ENCODE results near the gene PCDHA1. TPM values are rescaled to one million over a fixed set of nuclear protein-coding genes. Genes with fewer than 3 reads are reported as not detected.

PCDHA1 gene
- total RNA-seq, 1 donor from 2014 or later: under 0.01 TPM

GRCh38 chr5:140925806-140926442 lies 140.0 kb downstream of the PCDHA1 start, which contains the start of gene PCDHAC1:
Gene PCDHAC1 (plus strand): TSS chr5:140926299. CDS start chr5:140926893, 594 bp downstream.

GRCh38 chr5:140966293-140967225 lies 180.6 kb downstream of the PCDHA1 start, which contains the start of gene PCDHAC2:
Gene PCDHAC2 (plus strand): TSS chr5:140966476. CDS start chr5:140966767, 291 bp downstream.

GRCh38 chr5:141050622-141051520 lies 264.9 kb downstream of the PCDHA1 start, which contains the start of gene PCDHB1:
Gene PCDHB1 (plus strand): TSS chr5:141051374. CDS start chr5:141051471, 97 bp downstream.

Other genes starting within 250 kb of the PCDHA1 start
- gene EIF4EBP3, start 238.5 kb upstream of the PCDHA1 start, total RNA-seq: 0.77 and 1.1 TPM in 2 replicates
- gene SRA1, start 228.7 kb upstream of the PCDHA1 start, total RNA-seq: 43.1 and 49.1 TPM in 2 replicates
- 17.2 and 26.0 TPM in 2 replicates for gene APBB3, start 221.5 kb upstream of the PCDHA1 start, total RNA-seq
- 15.0 and 21.6 TPM in 2 replicates for gene SLC35A4, start 221.3 kb upstream of the PCDHA1 start, total RNA-seq
- 0.11 and 0.25 TPM in 2 replicates for gene CD14, start 153.0 kb upstream of the PCDHA1 start, total RNA-seq
- gene TMCO6, start 146.7 kb upstream of the PCDHA1 start, total RNA-seq: 9.8 and 12.1 TPM in 2 replicates
- gene NDUFA2, start 138.5 kb upstream of the PCDHA1 start, total RNA-seq: 22.8 and 31.7 TPM in 2 replicates
- gene IK, start 138.3 kb upstream of the PCDHA1 start, total RNA-seq: 101 and 140 TPM in 2 replicates
- 29.4 and 37.5 TPM in 2 replicates for gene WDR55, start 121.2 kb upstream of the PCDHA1 start, total RNA-seq
- gene DND1, start 112.6 kb upstream of the PCDHA1 start, total RNA-seq: 0.12 and 0.33 TPM in 2 replicates
- 70.7 and 107 TPM in 2 replicates for gene HARS1, start 94.8 kb upstream of the PCDHA1 start, total RNA-seq
- 38.0 and 38.8 TPM in 2 replicates for gene HARS2, start 94.7 kb upstream of the PCDHA1 start, total RNA-seq
- 60.6 and 61.1 TPM in 2 replicates for gene ZMAT2, start 85.7 kb upstream of the PCDHA1 start, total RNA-seq
- gene PCDHA2, start 8.7 kb downstream of the PCDHA1 start, total RNA-seq: under 0.01 and 0.11 TPM in 2 replicates
- under 0.01 and 0.25 TPM in 2 replicates for gene PCDHA3, start 14.9 kb downstream of the PCDHA1 start, total RNA-seq
- gene PCDHA4, start 20.9 kb downstream of the PCDHA1 start, total RNA-seq: 0.11 and 0.62 TPM in 2 replicates
- 0.11 and 0.12 TPM in 2 replicates for gene PCDHA5, start 35.5 kb downstream of the PCDHA1 start, total RNA-seq
- gene PCDHA6, start 41.8 kb downstream of the PCDHA1 start, total RNA-seq: 0.77 and 1.4 TPM in 2 replicates
- gene PCDHA7, start 48.1 kb downstream of the PCDHA1 start, total RNA-seq: 0.22 and 0.87 TPM in 2 replicates
- gene PCDHA8, start 55.0 kb downstream of the PCDHA1 start, total RNA-seq: 0.11 and 0.12 TPM in 2 replicates
- gene PCDHA9, start 62.2 kb downstream of the PCDHA1 start, total RNA-seq: 0.11 and 0.12 TPM in 2 replicates
- 0.33 and 0.37 TPM in 2 replicates for gene PCDHA10, start 69.8 kb downstream of the PCDHA1 start, total RNA-seq
- gene PCDHA11, start 82.8 kb downstream of the PCDHA1 start, total RNA-seq: 0.22 and 0.50 TPM in 2 replicates
- 0.11 and 0.12 TPM in 2 replicates for gene PCDHA12, start 89.2 kb downstream of the PCDHA1 start, total RNA-seq
- under 0.01 and 0.25 TPM in 2 replicates for gene PCDHA13, start 96.0 kb downstream of the PCDHA1 start, total RNA-seq
- gene PCDHAC1, start 140.2 kb downstream of the PCDHA1 start, total RNA-seq: 0.11 and 0.25 TPM in 2 replicates
- gene PCDHAC2, start 180.3 kb downstream of the PCDHA1 start, total RNA-seq: 0.55 and 1.9 TPM in 2 replicates